Gastrocnemius medialis (tissue), 4 donors: ENCODE measurements around the gene PAX6. TPM values are rescaled to one million over a fixed set of nuclear protein-coding genes. Genes with fewer than 3 reads are reported as not detected.
A peak's percentile ranks its signal among the peaks of the same experiment; 100 is the strongest.

Experiments
- ATAC-seq, 2 donors: fragments of 150-250 bp; one replicate each; pipeline ENCODE4 v1.9.1; 2016
- DNase-seq, 2 donors: peaks; one replicate each; pipeline ENCODE4 v3.0.0-alpha.2; 2019
- H3K27ac ChIP-seq, 4 donors: fragments of 200-600 bp; sonication (generic); 1 replicate in 1 of 4; 2 replicates in 3 of 4; pipeline ENCODE4 v1.5.1; 2016 to 2018; ENCODE audit warnings: mild to moderate bottlenecking in 2 of 4, moderate library complexity in 1 of 4
- H3K27me3 ChIP-seq, 3 donors: fragments of 200-600 bp; sonication (generic) in 2 of 3; 1 replicate in 1 of 3; 2 replicates in 2 of 3; pipeline versions ENCODE4 v1.5.1 to v1.6.0; 2016 to 2019; ENCODE audit warnings: mild to moderate bottlenecking in 1 of 3, moderate library complexity in 1 of 3
- H3K36me3 ChIP-seq, 2 donors: fragments of 200-600 bp; sonication (generic) in 1 of 2; one replicate each; pipeline ENCODE4 v1.5.1; 2017 to 2018
- H3K4me1 ChIP-seq, 2 donors: fragments of 200-600 bp; sonication (generic) in 1 of 2; one replicate each; pipeline ENCODE4 v1.5.1; 2016 to 2017; ENCODE audit warnings: mild to moderate bottlenecking in 2 of 2
- H3K4me3 ChIP-seq, 4 donors: fragments of 200-600 bp; sonication (generic) in 3 of 4; 1 replicate in 1 of 4; 2 replicates in 3 of 4; pipeline ENCODE4 v1.5.1; 2016 to 2019; ENCODE audit warnings: mild to moderate bottlenecking in 2 of 4
- H3K9me3 ChIP-seq, 3 donors: fragments of 200-600 bp; sonication (generic) in 2 of 3; 1 replicate in 1 of 3; 2 replicates in 2 of 3; pipeline ENCODE4 v1.5.1; 2016 to 2019
- POLR2A ChIP-seq, 2 donors: fragments of 450-650 bp; IDR thresholded peaks; one replicate each; pipeline ENCODE4 v1.6.1; 2017; ENCODE audit warnings: antibody characterized with exemption in 2 of 2, mild to moderate bottlenecking in 2 of 2, moderate library complexity in 2 of 2
- in situ Hi-C, 4 donors: fragments of 200-750 bp; cut with MboI; loops; one replicate each; pipeline versions ENCODE4 v1.15.0 to v1.8.0; 2017; ENCODE audit warnings: low sequenced_read_pairs in 4 of 4
- intact Hi-C: fragments of 100-400 bp; cut with DNase I; formaldehyde crosslinking; loops from one replicate; pipeline ENCODE4 v1.15.1; 2023; ENCODE audit warnings: low total_unique reads
- total RNA-seq, 4 donors: library from RNA; depleted of rRNA; stranded (reverse); fragments of >200 nt; gene quantifications; one replicate each; pipeline versions ENCODE4 v1.1.0 to v1.2.3, GENCODE V29; 2016
- TF ChIP-seq, protein P1 (sequence below), 5 experiments: fragments of 450-650 bp in 3 of 5; fragments of 200-600 bp in 2 of 5; sonication (generic) in 2 of 5; IDR thresholded peaks in 4 of 5; conservative IDR thresholded peaks in 1 of 5; 1 replicate in 4 of 5; 2 replicates in 1 of 5; pipeline ENCODE4 v1.5.1; 2016 to 2019; ENCODE audit warnings: antibody characterized with exemption in 5 of 5, mild to moderate bottlenecking in 3 of 5, moderate library complexity in 3 of 5

Gene PAX6
- total RNA-seq, 4 donors from 2014 or later, result not detected

DNA sequence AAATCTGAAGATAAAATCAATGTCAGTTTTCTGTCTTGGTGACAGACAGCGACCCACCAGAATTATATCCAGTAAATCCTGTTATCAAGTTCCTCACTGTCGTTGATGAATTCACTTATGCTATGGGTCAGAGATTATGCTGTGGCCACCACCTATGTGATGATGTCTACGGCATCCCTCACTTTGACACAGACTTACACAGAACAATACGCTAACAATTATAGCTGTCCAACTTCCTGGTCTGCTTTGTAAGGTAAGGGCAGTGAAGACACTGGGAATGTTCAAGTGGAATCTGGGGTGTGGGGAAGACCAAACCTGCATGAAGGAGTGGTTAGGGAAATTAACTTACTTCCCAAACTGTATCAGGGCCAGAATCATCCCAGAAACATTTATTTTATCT is 19.3 kb upstream of the PAX6 start:
- intact Hi-C loops (no loop called here), in situ Hi-C loops (no loop called here)
- Histone ChIP-seq H3K27me3 (peaks cover 70 to 87% (median 83%) of the 10 kb centered on the region in 3 donors), H3K4me1 (no peaks in the 10 kb centered on the region), H3K9me3 (no peaks in the 10 kb centered on the region), H3K4me3 (no peak overlapping the region), H3K36me3 (no peaks in the 10 kb centered on the region), H3K27ac (no peak overlapping the region)
- ATAC-seq, result no peak
- no peak for TF ChIP-seq POLR2A (IDR thresholded peaks at IDR 0.05)
- TF ChIP-seq, protein P1, sequence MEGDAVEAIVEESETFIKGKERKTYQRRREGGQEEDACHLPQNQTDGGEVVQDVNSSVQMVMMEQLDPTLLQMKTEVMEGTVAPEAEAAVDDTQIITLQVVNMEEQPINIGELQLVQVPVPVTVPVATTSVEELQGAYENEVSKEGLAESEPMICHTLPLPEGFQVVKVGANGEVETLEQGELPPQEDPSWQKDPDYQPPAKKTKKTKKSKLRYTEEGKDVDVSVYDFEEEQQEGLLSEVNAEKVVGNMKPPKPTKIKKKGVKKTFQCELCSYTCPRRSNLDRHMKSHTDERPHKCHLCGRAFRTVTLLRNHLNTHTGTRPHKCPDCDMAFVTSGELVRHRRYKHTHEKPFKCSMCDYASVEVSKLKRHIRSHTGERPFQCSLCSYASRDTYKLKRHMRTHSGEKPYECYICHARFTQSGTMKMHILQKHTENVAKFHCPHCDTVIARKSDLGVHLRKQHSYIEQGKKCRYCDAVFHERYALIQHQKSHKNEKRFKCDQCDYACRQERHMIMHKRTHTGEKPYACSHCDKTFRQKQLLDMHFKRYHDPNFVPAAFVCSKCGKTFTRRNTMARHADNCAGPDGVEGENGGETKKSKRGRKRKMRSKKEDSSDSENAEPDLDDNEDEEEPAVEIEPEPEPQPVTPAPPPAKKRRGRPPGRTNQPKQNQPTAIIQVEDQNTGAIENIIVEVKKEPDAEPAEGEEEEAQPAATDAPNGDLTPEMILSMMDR (IDR thresholded peaks at IDR 0.05 in 4 of 5, conservative IDR thresholded peaks at IDR 0.05 in 1 of 5), result no peak
- DNase-seq, result no peak

DNA sequence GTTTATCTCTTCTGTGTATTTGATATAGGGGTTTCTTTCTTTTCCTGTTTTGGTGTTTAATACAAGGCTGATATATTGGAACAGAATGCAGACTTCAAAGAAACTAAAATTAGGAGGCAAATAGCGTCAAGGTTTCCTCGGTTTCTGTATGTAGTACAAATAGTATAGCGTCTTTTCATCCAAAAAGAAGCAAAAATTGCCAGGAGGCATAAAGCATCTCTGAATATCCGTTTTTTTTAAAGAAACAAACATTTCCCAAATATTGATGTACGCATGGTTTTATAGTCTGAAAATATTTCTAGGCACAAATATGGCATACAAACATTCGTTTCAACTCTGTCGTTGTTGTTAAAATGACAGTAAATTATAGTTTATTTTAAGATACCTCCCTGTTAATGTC is 17.1 kb upstream of the PAX6 start:
- H3K36me3 ChIP-seq, result no peaks in the 10 kb centered on the region
- no peak for TF ChIP-seq POLR2A (IDR thresholded peaks at IDR 0.05)
- TF ChIP-seq, protein P1 (IDR thresholded peaks at IDR 0.05 in 4 of 5, conservative IDR thresholded peaks at IDR 0.05 in 1 of 5), result no peak
- H3K4me1 ChIP-seq, result no peaks in the 10 kb centered on the region
- ATAC-seq, result no peak
- intact Hi-C loops, result no loop called here
- no peak overlapping the region for H3K4me3 ChIP-seq
- in situ Hi-C loops, result no loop called here
- no peak for DNase-seq
- no peak overlapping the region for H3K27ac ChIP-seq
- no peaks in the 10 kb centered on the region for H3K9me3 ChIP-seq
- H3K27me3 ChIP-seq, result peaks cover 87 to 99% (median 92%) of the 10 kb centered on the region in 3 donors

- ATAC-seq, result no peak
- in situ Hi-C loops, result no loop called here
Observed at GRCh38 chr11:31827455-31828206, 16.5 kb upstream of the PAX6 start.

GRCh38 chr11:31826536-31827438 is 15.7 kb upstream of the PAX6 start:
- ATAC-seq, result no peak

More at GRCh38 chr11:31827455-31828206, 16.5 kb upstream of the PAX6 start:
- H3K27me3 ChIP-seq, result peaks cover 87 to 99% (median 92%) of the 10 kb centered on the region in 3 donors
- no peaks in the 10 kb centered on the region for H3K4me1 ChIP-seq
- TF ChIP-seq, protein P1 (IDR thresholded peaks at IDR 0.05 in 4 of 5, conservative IDR thresholded peaks at IDR 0.05 in 1 of 5), result no peak
- no peak for TF ChIP-seq POLR2A (IDR thresholded peaks at IDR 0.05)
- H3K9me3 ChIP-seq, result no peaks in the 10 kb centered on the region
- no peaks in the 10 kb centered on the region for H3K36me3 ChIP-seq
- H3K27ac ChIP-seq, result no peak overlapping the region
- intact Hi-C loops, result no loop called here
- H3K4me3 ChIP-seq, result peak overlapping the region in 1 of 4 donors; percentile 26
- DNase-seq, result no peak

More at GRCh38 chr11:31826536-31827438, 15.7 kb upstream of the PAX6 start:
- Histone ChIP-seq H3K36me3 (no peaks in the 10 kb centered on the region), H3K27ac (no peak overlapping the region), H3K27me3 (peaks cover 90 to 99% (median 95%) of the 10 kb centered on the region in 3 donors), H3K9me3 (no peaks in the 10 kb centered on the region), H3K4me1 (no peaks in the 10 kb centered on the region), H3K4me3 (peak overlapping the region in 1 of 4 donors; percentile 26)
- DNase-seq, result no peak
- intact Hi-C loops, result no loop called here
- TF ChIP-seq, protein P1 (IDR thresholded peaks at IDR 0.05 in 4 of 5, conservative IDR thresholded peaks at IDR 0.05 in 1 of 5), result no peak
- TF ChIP-seq POLR2A (IDR thresholded peaks at IDR 0.05), result no peak
- in situ Hi-C loops, result no loop called here
